Esophagus muscularis mucosa (tissue), 4 donors: Measurements from ENCODE around the gene OR10J5.

ENCODE experiments used
- EP300 ChIP-seq: sonication (generic); formaldehyde crosslinking; IDR thresholded peaks from one replicate; pipeline ENCODE4 v1.6.1; 2017; ENCODE audit warnings: antibody characterized with exemption
- POLR2A ChIP-seq: fragments of 450-650 bp; IDR thresholded peaks from one replicate; pipeline ENCODE4 v1.6.1; 2017; ENCODE audit warnings: antibody characterized with exemption, moderate library complexity, mild to moderate bottlenecking, low read depth
- POLR2AphosphoS5 ChIP-seq, 2 donors: sonication (generic); formaldehyde crosslinking; IDR thresholded peaks; one replicate each; pipeline ENCODE4 v1.6.1; 2017; ENCODE audit warnings: antibody characterized with exemption in 2 of 2
- TF ChIP-seq, protein P1 (sequence below), 3 experiments: fragments of 200-600 bp in 2 of 3; fragments of 450-650 bp in 1 of 3; sonication (generic) in 2 of 3; IDR thresholded peaks; one replicate each; pipeline ENCODE4 v1.5.1; 2017 to 2019; ENCODE audit warnings: antibody characterized with exemption in 3 of 3, mild to moderate bottlenecking in 2 of 3, moderate library complexity in 1 of 3

DNA sequence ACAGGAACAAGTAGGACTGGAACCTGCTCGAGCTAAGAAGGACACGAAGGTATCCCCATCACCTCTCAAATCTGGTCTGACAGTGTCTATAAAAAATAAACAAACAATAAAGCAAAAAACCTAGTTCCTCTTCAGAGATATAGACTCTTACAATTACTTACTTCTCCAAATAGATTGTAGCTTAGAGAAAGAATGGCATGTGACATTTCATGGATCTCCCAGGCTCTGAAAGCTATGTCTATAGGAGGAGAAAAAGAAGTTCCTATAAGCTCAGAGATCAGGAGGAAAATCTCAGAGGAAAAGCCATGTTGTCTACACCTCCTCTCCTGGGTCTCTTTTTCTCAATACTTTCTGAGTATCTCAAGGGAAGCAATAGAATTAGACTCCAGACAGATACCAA is 12.3 kb upstream of the OR10J5 start:
- TF ChIP-seq, protein P1, sequence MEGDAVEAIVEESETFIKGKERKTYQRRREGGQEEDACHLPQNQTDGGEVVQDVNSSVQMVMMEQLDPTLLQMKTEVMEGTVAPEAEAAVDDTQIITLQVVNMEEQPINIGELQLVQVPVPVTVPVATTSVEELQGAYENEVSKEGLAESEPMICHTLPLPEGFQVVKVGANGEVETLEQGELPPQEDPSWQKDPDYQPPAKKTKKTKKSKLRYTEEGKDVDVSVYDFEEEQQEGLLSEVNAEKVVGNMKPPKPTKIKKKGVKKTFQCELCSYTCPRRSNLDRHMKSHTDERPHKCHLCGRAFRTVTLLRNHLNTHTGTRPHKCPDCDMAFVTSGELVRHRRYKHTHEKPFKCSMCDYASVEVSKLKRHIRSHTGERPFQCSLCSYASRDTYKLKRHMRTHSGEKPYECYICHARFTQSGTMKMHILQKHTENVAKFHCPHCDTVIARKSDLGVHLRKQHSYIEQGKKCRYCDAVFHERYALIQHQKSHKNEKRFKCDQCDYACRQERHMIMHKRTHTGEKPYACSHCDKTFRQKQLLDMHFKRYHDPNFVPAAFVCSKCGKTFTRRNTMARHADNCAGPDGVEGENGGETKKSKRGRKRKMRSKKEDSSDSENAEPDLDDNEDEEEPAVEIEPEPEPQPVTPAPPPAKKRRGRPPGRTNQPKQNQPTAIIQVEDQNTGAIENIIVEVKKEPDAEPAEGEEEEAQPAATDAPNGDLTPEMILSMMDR (IDR thresholded peaks at IDR 0.05) = no peak
- TF ChIP-seq POLR2A (no peak), POLR2AphosphoS5 (IDR thresholded peaks at IDR 0.05) (no peak), EP300 (no peak)
